ENCODE results near the gene REEP3.

- TF ChIP-seq CTCF (IDR thresholded peaks at IDR 0.05; ENCODE audit: borderline replicate concordance, extremely low read depth, low read length, poor library complexity, severe bottlenecking) (no peak), EZH2 (IDR thresholded peaks at IDR 0.05; ENCODE audit: borderline replicate concordance, low read depth, low read length, severe bottlenecking) (no peak)
These were observed 13.5 kb downstream of the REEP3 start for GRCh38 chr10:63534723-63535122.

Data from DND-41 (cell line).